Central memory CD4-positive, alpha-beta T cell (primary cell): ENCODE measurements around the gene SLC25A10.
A peak's percentile ranks its signal among the peaks of the same experiment; 100 is the strongest.

Experiments
- DNase-seq: peaks from one replicate; pipeline ENCODE4 v3.0.0; 2022
- total RNA-seq, 3 experiments: gene quantifications; one replicate each; lab custom pipeline; 2026; lab: John Stamatoyannopoulos, UW

SLC25A10 gene, protein sequence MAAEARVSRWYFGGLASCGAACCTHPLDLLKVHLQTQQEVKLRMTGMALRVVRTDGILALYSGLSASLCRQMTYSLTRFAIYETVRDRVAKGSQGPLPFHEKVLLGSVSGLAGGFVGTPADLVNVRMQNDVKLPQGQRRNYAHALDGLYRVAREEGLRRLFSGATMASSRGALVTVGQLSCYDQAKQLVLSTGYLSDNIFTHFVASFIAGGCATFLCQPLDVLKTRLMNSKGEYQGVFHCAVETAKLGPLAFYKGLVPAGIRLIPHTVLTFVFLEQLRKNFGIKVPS
- 1.5 to 5.2 (median 2.3) reads per million in 3 experiments for total RNA-seq

DNA sequence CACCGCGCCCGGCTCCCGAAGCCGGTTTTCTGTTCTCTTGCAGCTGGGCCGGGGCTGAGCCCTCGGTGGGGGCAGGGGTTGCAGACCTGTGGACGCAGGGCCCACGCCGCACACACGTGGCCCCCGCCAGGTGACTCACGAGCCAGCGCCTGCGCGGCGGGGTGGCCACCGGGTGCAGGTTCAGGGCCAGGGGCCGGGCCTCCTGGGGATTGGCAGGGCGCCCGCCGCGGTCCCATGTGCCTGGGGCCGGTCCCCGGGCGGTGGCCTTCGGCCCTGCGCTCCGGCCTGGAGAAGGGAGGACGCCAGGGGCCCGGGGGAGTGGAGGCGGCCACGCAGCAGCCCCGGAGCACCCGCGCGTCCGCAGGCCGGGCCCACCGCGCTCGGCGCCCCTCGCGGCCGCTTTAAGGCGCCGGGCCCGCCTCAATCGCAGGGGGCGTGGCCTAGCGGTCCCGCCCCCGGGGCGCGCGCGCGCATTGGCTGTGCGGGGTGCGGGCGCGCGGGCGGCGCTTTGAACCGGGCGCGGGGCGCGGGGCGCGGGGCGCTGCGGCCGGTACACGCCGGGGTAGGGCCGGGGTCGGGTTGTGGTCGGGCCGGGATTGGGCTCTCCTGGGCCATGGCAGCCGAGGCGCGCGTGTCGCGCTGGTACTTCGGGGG, at the start of gene SLC25A10:
Gene SLC25A10 (plus strand): TSS at position 471 of the 654 bp plus-strand sequence. CDS start 143 bp downstream, at position 614.
- DNase-seq, result peak; percentile 74

DNA sequence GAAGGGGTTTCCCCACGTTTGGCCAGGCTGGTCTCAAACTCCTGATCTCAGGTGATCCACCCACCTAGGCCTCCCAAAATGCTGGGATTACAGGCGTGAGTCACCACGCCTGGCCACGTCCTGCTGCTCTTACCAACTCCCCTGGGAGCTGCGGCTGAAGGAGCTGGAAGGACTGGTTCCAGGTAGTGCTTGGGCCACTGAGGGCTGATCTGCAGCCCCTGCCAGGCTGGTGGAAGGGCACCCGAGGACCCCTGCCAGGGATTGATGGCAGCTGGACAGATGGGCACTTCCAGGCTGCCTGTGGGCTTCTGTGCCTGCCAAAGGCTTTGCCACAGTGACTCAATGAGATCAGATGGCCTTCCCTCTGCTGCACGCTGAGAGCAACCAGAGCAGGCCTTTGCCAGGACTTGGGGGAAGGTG, 48.0 kb upstream of the SLC25A10 start:
- DNase-seq, result no peak

DNA sequence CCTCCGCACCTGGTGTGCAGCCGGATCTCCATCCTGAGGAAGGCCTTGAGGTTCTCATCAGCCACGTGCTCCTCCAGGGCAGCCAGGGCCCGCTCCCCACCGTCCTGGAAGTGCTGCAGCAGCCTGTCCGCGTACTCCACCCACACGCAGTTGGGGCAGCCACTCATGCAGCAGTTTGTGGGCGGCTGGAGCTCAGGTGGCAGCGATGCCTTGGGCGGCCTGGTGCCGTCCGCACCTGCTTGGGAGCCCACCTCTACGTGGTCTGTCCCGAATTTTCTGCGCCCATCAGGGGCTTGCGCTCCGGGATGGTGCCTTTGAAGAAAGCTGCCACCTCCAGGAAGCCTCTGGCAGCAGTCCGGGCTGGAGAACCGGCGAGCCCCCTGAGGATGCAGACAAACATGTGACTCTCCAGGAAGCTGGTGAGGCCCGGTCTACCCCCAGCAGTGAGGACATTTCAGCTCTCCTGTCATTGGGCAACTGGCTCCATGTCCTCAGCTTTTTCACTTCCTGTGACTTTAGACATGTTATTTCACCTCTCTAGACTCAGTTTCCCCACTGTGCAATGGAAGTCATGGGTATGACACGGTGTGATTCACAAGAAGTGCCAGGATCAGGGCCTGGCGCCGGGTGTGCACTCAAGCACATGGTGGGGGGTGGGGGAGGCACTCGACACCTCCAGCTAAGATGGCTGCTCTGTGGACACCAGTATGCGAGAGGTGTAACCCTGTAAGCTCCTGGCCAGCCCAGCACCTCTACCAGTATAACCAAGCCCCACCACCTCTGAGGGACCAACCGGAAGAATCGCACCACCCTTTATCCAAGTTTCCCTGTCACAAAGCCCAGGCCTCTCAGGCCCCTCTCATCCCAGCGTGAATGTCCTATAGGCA, 46.6 kb upstream of the SLC25A10 start:
- peak; percentile 28 for DNase-seq

DNA sequence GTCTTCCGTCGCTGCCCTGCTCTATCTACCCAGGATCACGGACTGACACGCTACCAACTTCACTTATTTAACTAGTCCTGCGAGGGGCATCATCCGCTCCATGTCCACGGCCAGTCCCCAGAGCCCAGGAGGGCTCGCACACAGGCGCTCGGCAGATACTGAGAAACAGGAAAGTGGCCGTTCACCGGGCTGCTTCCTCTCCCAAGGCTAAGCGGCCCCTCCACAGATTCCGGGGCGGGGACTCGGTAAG, 46.1 kb upstream of the SLC25A10 start:
- DNase-seq, result no peak

DNA sequence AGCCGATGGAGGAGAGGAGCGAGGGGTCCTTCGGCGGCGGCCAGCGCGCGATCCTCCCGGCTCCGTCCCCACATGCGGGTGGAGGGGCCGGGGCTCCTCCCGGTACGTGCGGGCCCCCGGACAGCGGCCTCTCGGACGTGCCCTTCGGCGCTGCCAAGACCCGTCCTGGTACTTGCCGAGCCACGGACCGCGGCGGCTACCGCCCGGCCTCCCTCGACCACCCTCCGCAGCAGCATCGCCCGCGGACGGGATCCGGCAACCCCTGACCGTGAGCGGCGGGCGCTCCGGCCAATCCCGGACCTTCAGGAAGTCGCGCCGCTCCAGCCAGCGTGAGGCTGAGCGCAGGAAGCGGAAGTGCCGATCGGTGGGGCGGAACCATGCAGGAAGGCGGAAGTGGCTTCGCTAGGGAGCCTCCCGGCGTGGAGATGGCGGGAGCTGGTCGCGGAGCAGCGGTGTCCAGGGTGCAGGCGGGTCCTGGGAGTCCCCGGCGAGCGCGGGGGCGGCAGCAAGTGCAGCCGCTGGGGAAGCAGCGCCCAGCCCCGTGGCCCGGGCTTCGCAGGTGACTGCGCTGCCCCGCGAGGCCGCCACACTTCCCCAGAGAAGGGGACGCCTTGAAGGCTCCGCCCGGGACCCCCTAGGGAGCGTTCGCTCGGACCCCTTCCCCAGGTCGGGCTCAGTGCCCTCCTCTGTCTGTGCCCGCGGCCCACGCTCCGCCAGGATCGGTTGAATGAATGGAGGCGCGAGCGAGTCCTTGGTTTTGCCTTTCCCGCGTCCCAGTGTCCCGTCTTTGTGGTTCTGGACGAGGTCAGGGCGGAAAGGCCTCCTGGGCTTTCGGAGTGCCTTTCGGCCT, 45.5 kb upstream of the SLC25A10 start, which contains the start of the genes CCDC137 and OXLD1:
Gene CCDC137 (plus strand): TSS at position 396 of the 850 bp plus-strand sequence. CDS start 30 bp downstream, at position 426.
Gene OXLD1 (minus strand): TSS at position 264 of the 850 bp plus-strand sequence. CDS start 28 bp downstream, at position 236.
- DNase-seq, result peak; percentile 88

DNA sequence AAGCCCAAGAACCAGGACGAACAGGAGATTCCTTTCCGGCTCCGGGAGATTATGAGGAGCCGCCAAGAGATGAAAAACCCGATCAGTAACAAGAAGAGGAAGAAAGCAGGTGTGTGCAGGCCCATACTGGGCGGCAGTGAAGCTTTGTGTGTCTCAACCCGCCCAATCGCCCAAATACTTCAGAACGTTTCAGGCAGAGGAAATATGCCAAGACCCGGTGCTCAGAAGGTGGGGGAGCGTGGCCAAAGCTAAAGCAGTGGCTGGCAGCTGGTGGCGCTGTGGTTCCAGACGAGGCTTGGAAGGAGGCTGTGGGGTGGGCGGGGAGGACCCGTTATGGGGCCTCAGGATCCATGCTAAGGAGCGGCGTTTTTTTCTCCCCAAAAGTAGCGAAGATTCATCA, 44.3 kb upstream of the SLC25A10 start:
- no peak for DNase-seq

DNA sequence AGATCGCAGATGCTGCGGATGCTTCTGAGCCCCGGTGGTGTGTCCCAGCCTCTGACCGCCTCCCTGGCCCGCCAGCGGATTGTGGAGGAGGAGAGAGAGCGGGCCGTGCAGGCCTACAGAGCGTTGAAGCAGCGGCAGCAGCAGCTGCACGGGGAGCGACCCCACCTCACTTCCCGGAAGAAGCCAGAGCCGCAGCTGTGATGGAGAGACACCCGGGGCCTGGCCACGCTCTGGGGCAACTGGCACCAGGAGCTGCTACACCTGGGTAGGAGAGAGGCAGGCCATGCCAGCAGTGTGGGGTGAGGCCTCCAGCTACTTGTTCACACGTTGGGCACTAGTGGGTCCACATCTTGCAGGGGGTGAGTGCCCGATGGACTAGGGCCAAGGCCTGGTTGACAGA, 39.6 kb upstream of the SLC25A10 start:
- no peak for DNase-seq

DNA sequence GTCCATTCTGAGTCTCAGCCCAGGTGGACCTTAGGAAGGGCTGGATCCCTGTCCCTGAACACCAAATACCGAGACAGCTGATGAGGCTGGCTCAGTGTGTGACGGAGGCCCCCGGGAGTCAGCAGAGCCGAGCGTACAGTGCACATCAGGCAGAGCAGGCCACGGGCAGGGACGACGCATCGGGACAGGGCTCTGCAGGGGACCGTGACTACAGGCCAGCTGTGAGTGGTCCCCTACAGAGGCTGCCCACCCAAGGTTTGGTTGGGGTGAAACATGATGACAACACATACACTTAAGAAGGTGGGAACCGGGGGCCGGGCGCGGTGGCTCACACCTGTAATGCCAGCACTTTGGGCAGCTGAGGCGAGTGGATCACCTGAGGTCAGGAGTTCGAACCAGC, 39.1 kb upstream of the SLC25A10 start:
- no peak for DNase-seq

DNA sequence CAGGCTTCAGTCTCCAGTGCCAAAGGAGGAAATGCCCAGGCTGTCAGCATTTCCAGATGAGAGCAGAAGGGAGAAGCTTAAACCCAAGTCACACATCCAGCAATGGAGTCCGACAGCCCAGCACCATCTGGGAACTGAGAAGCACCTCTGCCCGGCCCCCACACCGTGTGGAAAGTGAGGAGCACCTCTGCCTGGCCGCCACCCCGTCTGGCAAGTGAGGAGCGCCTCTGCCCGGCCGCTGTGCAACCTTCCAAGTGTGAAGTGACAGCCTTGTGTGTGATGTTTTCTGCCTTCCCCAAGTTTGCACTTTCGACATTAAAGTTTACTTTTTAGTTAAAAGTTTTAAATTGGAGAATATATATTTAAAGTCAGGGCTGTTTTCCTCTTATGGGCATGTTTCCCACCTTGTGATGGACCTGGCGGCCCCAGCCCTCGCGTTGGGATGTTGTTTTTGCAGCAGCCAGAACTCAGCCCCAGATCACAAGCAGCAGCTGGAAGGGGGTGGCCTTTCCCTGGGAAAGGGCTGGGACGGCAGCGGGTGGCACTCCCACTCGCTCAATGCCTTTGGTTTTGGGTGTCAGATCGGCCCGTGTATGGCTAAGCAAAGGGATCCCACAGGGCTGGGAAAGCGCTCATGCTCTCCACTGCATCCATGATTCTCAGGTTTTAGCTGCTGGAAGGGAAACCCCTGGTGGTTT, 38.4 kb upstream of the SLC25A10 start:
- no peak for DNase-seq

DNA sequence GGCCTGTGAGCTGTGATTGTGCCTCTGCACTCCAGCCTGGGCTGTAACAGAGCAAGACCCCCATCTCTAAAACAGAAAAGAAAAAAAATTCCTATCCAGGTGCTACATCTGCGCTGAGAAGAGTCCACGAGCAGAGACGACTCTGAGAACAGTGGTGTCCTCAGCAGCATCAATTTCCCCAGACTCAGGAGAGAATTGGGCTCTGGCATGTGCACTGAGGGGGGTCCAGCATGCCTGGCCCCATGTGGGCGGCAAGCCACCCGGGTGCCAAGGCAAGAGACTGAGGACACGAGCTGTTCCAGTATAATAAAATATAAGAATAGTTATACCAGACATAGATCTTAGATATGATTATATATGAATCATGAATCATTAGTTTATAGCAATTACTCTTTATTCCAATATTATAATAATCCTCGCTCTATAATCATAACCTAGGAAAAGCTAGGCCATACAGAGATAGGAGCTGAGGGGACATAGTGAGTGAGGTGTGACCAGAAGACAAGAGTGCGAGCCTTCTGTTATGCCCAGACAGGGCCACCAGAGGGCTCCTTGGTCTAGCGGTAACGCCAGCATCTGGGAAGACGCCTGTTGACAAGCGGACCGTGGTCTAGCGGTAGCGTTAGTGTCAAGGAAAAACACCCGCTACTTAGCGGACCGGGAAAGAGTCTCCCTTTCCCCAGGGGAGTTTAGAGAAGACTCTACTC, 36.4 kb upstream of the SLC25A10 start:
- DNase-seq, result peak; percentile 18

DNA sequence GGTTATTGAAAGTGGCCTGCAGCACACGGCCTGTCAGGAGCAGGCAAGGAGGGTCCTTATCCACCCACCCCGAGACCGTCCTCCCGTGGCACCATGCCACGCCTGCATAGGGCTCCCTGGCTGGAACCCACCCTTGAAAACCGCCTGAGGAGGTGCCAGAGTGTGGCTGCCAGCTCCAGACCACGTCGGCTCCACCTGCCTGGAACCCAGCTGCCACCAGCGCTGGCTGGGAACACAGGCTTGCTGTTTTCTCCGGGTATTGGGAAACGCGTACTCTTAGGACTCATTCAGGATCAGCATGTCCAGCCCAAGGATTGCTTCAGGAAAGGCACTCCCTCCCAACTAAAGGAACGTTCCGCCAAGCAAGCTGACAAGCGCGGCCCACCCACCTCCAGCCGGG, 35.2 kb upstream of the SLC25A10 start:
- no peak for DNase-seq

DNA sequence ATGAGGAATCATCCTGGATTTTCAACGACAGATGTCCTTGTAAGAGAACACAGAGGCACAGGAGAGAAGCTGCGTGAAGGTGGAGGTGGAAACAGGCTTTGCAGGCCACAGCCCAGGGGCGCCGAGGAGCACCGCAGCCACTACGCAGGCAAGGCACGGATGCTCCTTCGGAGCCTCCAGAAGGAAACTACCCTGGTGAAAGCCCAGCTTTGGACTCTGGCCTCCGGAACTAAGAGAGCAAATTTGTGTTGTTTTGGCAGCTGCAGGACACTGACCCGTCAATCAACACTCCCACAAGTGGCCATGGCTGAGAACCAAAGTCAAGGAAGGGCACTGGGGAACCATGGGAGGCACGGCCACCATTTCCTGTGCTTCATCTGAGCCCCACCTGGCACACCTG, 31.9 kb upstream of the SLC25A10 start:
- DNase-seq, result no peak

DNA sequence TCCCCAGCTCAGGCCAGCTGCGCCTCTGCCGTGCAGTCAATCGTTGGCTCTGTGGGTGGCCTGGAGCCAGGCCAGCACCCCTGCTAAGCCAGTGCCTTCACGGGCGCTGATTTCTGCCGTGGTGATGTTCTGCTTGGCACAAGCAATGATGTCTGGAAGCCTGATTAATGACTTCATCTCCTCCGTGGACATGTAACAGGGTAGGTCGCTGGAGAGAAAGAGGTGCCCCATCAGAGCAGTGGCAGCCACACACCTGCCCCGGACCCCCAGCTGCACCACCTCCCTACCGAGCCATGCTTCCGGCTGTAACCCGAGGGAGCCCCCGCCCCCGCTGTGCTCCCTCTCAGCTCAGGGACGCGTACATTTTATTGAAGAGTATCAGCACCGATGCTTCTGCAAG, 30.4 kb upstream of the SLC25A10 start:
- no peak for DNase-seq

DNA sequence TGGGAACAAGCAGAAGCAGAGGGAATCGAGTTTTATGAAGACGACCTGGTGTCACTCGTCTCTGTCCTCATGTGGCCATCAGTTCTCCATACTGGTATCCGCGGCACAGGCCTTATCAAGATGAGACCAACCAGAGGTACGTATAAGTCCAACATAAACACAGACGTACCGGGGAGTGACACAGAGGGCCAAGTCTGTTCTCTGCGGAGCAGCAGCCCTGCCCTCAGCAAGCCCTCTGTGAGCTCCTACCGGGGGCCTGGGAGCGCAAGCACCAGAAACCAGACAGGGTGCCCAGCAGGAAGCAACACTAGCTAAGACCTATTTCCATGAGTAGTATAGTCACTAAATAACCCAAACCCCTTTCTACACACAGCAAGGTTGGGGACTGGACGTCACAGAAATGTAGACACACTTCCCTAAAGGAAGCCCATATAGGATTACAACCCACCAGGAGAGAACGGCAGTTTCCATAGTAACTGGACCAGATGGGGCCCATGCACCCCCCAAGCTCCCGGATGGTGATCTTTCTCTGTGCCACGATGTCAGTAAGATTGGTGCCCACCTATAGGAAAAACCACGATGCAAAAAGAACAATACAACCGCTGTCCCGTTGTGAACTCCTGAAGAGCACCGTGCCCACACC, 29.4 kb upstream of the SLC25A10 start:
- DNase-seq, result no peak

DNA sequence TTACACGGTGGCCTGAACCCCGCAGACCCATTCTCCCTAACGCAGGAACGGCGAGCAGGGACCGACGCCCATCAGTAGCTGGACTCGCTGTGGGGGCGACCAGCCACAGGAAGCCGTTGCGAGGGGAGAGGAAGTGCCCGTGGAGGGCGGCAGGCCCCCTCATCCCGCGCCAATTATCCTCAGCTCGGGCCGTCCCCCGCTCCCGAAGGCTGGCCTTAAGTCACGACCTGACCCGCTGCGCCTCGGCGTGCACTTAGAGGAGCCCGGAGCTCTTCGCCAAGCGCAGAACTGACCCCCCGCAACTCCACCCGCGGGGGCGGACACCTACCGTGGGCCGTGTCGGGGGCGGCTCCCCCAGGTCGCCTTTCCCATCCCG, 28.9 kb upstream of the SLC25A10 start:
- no peak for DNase-seq

DNA sequence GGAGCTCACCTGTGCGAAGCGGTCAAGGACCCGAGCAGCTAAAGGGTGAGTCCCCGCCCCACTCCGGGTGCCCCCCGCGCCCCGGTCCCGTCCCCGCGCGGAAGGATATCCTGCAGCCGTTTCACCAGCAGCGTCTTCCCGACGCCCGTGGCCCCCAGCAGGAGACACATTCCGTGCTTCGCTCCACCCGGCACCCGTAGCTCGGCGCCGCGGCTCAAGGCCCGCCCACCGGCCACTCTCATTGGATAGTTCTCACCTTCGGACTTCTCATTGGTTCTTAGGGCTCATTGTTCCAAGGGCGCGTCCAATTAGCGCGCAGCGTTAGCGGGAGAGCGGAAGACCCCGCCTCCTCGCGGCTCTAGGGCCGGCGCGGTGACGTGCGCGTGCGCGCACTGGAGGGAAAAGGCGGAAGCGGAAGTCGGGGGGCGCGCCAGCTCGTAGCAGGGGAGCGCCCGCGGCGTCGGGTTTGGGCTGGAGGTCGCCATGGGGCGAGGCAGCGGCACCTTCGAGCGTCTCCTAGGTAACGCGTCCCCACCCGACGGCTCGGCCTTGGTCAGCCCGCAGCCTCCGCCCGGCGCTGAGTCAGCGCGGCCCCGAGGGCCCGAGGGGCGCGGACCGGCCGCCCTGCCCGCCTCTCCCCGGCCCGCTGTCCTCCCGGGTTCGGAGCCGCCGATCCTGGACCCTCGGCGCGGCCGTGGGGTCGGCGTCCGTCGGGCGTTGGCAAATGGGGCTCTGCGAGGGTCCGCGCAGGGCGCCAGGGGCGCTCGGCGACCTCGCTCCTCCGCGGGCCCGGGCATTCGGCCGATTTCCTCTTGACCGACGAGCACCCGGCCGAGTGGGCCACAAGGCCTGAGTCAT, 28.3 kb upstream of the SLC25A10 start, which contains the start of the genes ARL16 and HGS:
Gene ARL16 (minus strand): TSS at position 214 of the 858 bp plus-strand sequence. CDS start 44 bp downstream, at position 170.
Gene HGS (plus strand): TSS at position 428 of the 858 bp plus-strand sequence. CDS start 56 bp downstream, at position 484.
- peak; percentile 98 for DNase-seq

DNA sequence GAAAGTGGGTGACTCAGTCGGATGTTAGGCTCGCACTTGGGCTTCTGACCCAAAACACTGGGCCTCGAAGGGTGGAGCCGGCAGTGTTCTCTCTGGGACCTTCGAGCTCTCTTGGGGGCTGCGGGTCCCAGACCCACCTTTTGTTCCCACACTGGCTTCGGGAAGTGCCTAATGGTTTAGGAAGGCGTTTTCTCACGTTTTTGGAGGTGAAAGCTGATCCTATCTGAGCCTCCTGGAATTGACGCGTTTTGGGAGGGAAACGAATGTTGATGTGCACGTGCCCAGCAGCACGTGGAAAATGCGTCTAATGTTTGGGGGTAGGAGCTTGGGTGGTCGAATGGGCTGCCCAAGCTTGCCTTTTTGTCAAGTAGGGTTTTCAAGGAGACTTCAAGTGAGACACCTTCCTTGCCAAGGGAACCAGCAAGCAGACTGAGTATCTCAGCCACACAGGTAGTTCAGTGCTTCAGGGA, 27.6 kb upstream of the SLC25A10 start:
- DNase-seq, result no peak

DNA sequence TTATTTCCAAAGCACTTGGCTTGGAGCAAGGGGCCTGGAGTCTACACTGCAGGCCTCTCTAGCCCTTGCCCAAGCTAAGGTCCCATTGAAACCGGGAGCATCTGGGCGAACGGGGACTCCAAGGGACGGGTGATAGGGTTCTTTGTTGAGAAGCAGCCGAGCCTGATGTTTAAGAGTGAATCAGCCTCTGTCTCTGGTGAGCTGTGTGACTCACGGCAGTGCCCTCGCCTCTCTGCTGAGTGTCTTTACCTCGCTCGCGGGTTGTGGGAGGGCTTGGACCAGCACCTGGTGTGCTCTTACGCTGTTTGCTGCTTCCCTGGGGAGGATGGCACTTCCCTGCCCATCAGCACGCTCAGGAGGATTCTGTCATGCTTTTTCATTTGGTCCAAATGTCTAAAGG, 27.0 kb upstream of the SLC25A10 start:
- no peak for DNase-seq

DNA sequence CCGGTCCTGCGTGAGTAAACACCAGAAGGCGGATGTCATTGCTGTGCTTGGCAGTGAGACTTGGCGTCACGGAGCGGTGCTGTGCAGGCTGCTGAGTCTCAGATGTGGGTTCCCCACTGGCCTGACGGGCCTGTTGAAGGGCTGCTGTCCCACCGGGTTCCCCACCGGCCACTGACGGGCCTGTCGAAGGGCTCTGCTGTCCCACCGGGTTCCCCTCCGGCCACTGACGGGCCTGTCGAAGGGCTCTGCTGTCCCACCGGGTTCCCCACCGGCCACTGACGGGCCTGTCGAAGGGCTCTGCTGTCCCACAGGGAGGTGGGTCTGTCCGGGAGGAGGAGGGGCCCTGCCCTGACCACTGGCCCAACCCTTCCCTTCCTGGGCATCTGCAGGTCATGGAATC, 25.5 kb upstream of the SLC25A10 start:
- DNase-seq, result no peak
